ENCODE results near the gene UGT8.

GRCh38 chr4:114658776-114659175 lies 60.2 kb downstream of the UGT8 start:
- TF ChIP-seq POLR2A (IDR thresholded peaks at IDR 0.05), result no peak
- no peak for TF ChIP-seq CTCF (IDR thresholded peaks at IDR 0.05)
